IPS-NIHi7 (cell line): ENCODE results near the gene PTEN.
A peak's percentile ranks its signal among the peaks of the same experiment; 100 is the strongest.
"Not testable (repeated sequence)": the region's sequence is repeated elsewhere in the genome, so short reads cannot be mapped to it uniquely, and the experiment has no call there.

ENCODE experiments used
- DNase-seq: peaks from one replicate; pipeline ENCODE4 v3.0.0; 2012; ENCODE audit warnings: mixed read lengths; ENCODE audit errors: extremely low spot score

PTEN gene

GRCh38 chr10:87869773-87870551, 6.5 kb downstream of the PTEN start:
- DNase-seq, result no peak

GRCh38 chr10:87872828-87873227, 9.4 kb downstream of the PTEN start:
- DNase-seq, result no peak

GRCh38 chr10:87873656-87874055, 10.2 kb downstream of the PTEN start:
- DNase-seq, result no peak

DNA sequence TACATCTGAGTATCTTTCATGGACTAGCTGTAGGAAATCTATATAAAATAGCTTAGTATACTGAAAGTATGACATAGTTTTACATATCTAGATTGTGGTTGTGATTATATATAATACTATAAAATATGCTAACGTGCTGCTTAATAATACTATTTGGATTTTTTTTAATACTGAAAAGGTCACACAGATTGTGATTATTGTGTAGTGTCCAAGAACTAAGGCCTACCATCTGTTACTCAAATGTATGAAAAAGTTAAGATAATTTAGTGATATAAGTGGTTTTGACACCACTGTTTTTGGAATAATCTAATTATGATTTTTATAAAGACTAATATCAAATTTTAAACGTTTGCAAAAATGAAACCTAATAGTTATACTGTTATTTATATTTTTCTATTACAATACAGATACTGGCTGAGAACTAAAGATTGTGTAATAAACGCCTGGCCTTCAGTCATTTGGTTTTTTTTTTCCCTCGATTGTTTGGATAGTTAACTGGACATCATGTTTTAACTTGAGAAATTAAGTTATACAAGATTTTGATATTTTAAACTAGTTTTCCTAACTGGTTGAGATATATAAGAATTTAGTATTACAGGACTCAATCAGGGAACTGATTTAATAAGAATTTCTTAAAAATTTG, 12.6 kb downstream of the PTEN start:
- DNase-seq, result no peak

GRCh38 chr10:87878664-87879459, 15.4 kb downstream of the PTEN start:
- DNase-seq, result no peak

GRCh38 chr10:87880336-87880735, 16.9 kb downstream of the PTEN start:
- no peak for DNase-seq

GRCh38 chr10:87881373-87882059, 18.1 kb downstream of the PTEN start:
- DNase-seq, result not testable (repeated sequence)

- no peak for DNase-seq
Observed at GRCh38 chr10:87882555-87883294, 19.3 kb downstream of the PTEN start.

DNA sequence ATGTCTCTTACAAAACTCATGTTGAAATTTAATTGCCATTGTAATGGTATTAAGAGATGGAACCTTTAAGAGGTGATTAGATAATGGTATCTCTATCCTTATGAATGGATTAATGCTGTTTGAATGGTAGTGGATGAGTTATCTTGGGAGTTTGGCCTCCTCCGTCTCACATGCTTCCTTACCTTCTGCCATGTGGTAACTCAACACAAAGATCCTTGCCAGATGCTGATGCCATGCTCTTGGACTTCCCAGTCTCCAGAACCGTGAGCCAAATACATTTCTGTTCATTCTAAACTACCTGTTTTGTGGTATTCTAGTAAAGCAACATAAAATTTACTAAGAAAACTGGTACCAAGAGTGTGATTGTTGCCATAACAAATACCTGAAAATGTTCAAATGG, 23.2 kb downstream of the PTEN start:
- no peak for DNase-seq

GRCh38 chr10:87887146-87887545, 23.7 kb downstream of the PTEN start:
- DNase-seq, result no peak

- DNase-seq, result no peak
Observed at GRCh38 chr10:87887548-87888289, 24.3 kb downstream of the PTEN start.

GRCh38 chr10:87895430-87895829, 32.0 kb downstream of the PTEN start:
- no peak for DNase-seq

GRCh38 chr10:87896216-87896615, 32.8 kb downstream of the PTEN start:
- no peak for DNase-seq

DNA sequence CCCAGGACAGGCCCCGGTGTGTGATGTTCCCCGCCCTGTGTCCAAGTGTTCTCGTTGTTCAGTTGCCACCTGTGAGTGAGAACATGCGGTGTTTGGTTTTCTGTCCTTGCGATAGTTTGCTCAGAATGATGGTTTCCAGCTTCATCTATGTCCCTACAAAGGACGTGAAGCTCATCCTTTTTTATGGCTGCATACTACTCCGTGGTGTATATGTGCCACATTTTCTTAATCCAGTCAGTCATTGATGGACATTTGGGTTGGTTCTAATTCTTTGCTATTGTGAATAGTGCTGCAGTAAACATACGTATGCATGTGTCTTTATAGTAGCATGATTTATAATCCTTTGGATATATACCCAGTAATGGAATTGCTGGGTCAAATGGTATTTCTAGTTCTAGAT, 34.5 kb downstream of the PTEN start:
- not testable (repeated sequence) for DNase-seq

- not testable (repeated sequence) for DNase-seq
Observed at GRCh38 chr10:87903396-87903795, 40.0 kb downstream of the PTEN start.

GRCh38 chr10:87913156-87913921, 49.9 kb downstream of the PTEN start:
- no peak for DNase-seq

DNA sequence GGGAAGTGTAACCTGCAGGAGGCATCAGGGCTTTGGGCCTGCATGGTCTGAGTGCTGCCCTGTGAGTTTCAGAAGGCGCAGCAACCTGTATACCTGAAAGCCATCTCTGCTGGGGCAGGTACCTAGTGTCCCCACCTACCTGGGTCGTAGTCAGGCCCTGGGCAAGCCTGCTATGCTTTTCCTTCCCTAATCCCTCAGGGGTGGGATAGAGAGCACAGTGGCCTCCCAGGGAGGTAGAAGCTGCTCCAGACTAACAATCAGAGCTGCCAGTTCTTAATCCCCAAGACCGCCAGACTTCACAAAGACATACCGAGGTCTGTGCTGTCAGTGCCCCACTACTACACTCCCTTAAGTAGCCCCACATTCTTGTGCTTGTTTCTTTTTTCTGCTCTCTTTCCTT, 52.0 kb downstream of the PTEN start:
- peak; percentile 42 for DNase-seq

DNA sequence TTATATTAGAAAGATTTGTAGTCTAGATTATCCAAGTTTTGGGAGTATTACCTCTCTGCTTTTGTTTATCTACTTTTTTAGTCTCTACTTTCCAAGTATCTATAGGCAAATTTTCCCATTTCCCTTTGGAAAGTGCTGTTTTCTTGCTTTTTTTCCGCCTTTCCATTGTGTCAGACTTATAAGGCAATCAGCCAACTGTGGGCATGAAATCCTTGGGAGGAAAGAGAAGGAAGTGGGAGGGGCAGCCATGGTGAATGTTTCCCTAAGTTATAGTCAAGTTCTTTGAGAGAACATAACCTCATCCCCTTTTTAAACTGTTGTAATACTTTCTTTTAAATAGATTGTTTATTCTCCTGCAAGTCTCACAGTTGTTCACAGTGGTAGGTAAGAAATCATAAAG, 52.6 kb downstream of the PTEN start:
- no peak for DNase-seq

- no peak for DNase-seq
Observed at GRCh38 chr10:87916515-87916914, 53.1 kb downstream of the PTEN start.
